Loucy (cell line): ENCODE measurements around the gene RREB1.

Experiments used
- H2AFZ ChIP-seq: fragments of 200-600 bp; sonication (generic); 2 replicates; pipeline ENCODE4 v1.6.0; 2016; ENCODE audit warnings: antibody characterized with exemption, mild to moderate bottlenecking, low read length, moderate library complexity
- H3F3A ChIP-seq: fragments of 200-600 bp; 2 replicates; pipeline ENCODE4 v1.6.0; 2016; ENCODE audit warnings: antibody characterized with exemption, low read depth, mild to moderate bottlenecking
- H3K27me3 ChIP-seq: fragments of 200-600 bp; sonication (generic); 2 replicates; pipeline ENCODE4 v1.6.1; 2014; ENCODE audit warnings: low read length, mild to moderate bottlenecking; ENCODE audit not compliant: insufficient read depth, poor library complexity, severe bottlenecking
- H3K36me3 ChIP-seq: fragments of 200-600 bp; sonication (generic); 2 replicates; pipeline ENCODE4 v1.6.1; 2016; ENCODE audit warnings: low read length; ENCODE audit not compliant: insufficient read depth
- H3K4me1 ChIP-seq: fragments of 200-600 bp; sonication (generic); 2 replicates; pipeline ENCODE4 v1.5.1; 2014; ENCODE audit warnings: low read length, mild to moderate bottlenecking; ENCODE audit not compliant: insufficient read depth, poor library complexity, severe bottlenecking
- H3K4me2 ChIP-seq: fragments of 200-600 bp; sonication (generic); 2 replicates; pipeline ENCODE4 v1.6.0; 2014; ENCODE audit warnings: antibody characterized with exemption, low read length, low read depth, mild to moderate bottlenecking; ENCODE audit not compliant: poor library complexity, severe bottlenecking
- H3K4me3 ChIP-seq: fragments of 200-600 bp; sonication (generic); 2 replicates; pipeline ENCODE4 v1.5.1; 2014; ENCODE audit warnings: low read length, mild to moderate bottlenecking, mixed read lengths; ENCODE audit not compliant: poor library complexity, severe bottlenecking
- H3K79me2 ChIP-seq: fragments of 200-600 bp; sonication (generic); 2 replicates; pipeline ENCODE4 v1.6.1; 2014; ENCODE audit warnings: low read length; ENCODE audit not compliant: insufficient read depth
- H3K9ac ChIP-seq: fragments of 200-600 bp; sonication (generic); 2 replicates; pipeline ENCODE4 v1.6.0; 2014; ENCODE audit warnings: mild to moderate bottlenecking, low read depth, low read length, moderate library complexity; ENCODE audit not compliant: poor library complexity, severe bottlenecking
- H3K9me2 ChIP-seq: fragments of 200-600 bp; sonication (generic); replicated peaks from 2 replicates; pipeline ENCODE4 v1.6.1; 2016; ENCODE audit warnings: low read depth, low read length, mixed read lengths
- H3K9me3 ChIP-seq: fragments of 200-600 bp; sonication (generic); 2 replicates; pipeline ENCODE4 v1.6.1; 2014; ENCODE audit warnings: mild to moderate bottlenecking, antibody characterized with exemption, low read length, low read depth; ENCODE audit not compliant: insufficient read depth
- H4K20me1 ChIP-seq: fragments of 200-600 bp; sonication (generic); 2 replicates; pipeline ENCODE4 v1.6.0; 2014; ENCODE audit warnings: antibody characterized with exemption, low read length, mild to moderate bottlenecking; ENCODE audit not compliant: insufficient read depth, poor library complexity, severe bottlenecking
- CTCF ChIP-seq: fragments of 200-600 bp; sonication (generic); conservative IDR thresholded peaks from 2 replicates; pipeline ENCODE4 v1.5.1; 2014; ENCODE audit warnings: mild to moderate bottlenecking, antibody characterized with exemption, low read length
- EZH2phosphoT487 ChIP-seq: fragments of 200-600 bp; IDR thresholded peaks from 2 replicates; pipeline ENCODE4 v1.6.1; 2018; ENCODE audit warnings: antibody characterized with exemption, mild to moderate bottlenecking, moderate library complexity, borderline replicate concordance

RREB1 gene

GRCh38 chr6:7157752-7158616 is 50.2 kb downstream of the RREB1 start:
- Histone ChIP-seq H3K9me2 (no peaks in the 10 kb centered on the region), H3K9me3 (no peaks in the 10 kb centered on the region), H3K36me3 (no peaks in the 10 kb centered on the region; the same call in 1 of the 2 replicates), H2AFZ (no peak overlapping the region), H3K4me3 (no peak overlapping the region), H3K79me2 (peaks cover 100% of the 10 kb centered on the region), H4K20me1 (peaks cover 81% of the 10 kb centered on the region), H3K4me1 (peaks cover 49% of the 10 kb centered on the region), H3F3A (no peaks in the 10 kb centered on the region), H3K9ac (no peak overlapping the region), H3K4me2 (no peak overlapping the region), H3K27me3 (no peaks in the 10 kb centered on the region)
- TF ChIP-seq CTCF, result no peak
- TF ChIP-seq EZH2phosphoT487, result no peak

GRCh38 chr6:7159790-7160525 is 52.2 kb downstream of the RREB1 start:
- Histone ChIP-seq H3K9me2 (no peaks in the 10 kb centered on the region), H3K4me1 (peaks cover 39% of the 10 kb centered on the region), H3K9me3 (no peaks in the 10 kb centered on the region), H3K79me2 (peaks cover 98% of the 10 kb centered on the region), H2AFZ (no peak overlapping the region), H3K9ac (no peak overlapping the region), H3K4me2 (no peak overlapping the region), H4K20me1 (peaks cover 72% of the 10 kb centered on the region), H3K27me3 (no peaks in the 10 kb centered on the region), H3F3A (no peaks in the 10 kb centered on the region), H3K36me3 (peaks cover 9% of the 10 kb centered on the region; the same call in 1 of the 2 replicates), H3K4me3 (no peak overlapping the region)
- TF ChIP-seq EZH2phosphoT487 (no peak), CTCF (no peak)

GRCh38 chr6:7161253-7161623 is 53.5 kb downstream of the RREB1 start:
- Histone ChIP-seq H3K4me2 (no peak overlapping the region), H3F3A (no peaks in the 10 kb centered on the region), H3K4me1 (peaks cover 39% of the 10 kb centered on the region), H3K9ac (no peak overlapping the region), H2AFZ (no peak overlapping the region), H3K4me3 (no peak overlapping the region), H3K9me3 (no peaks in the 10 kb centered on the region), H3K79me2 (peaks cover 98% of the 10 kb centered on the region), H3K27me3 (no peaks in the 10 kb centered on the region), H3K9me2 (no peaks in the 10 kb centered on the region), H4K20me1 (peaks cover 71% of the 10 kb centered on the region), H3K36me3 (peaks cover 12% of the 10 kb centered on the region; the same call in 1 of the 2 replicates)
- TF ChIP-seq CTCF (no peak), EZH2phosphoT487 (no peak)
